ENCODE results near the gene CDKL1. TPM values are rescaled to one million over a fixed set of nuclear protein-coding genes. Genes with fewer than 3 reads are reported as not detected.

Gene CDKL1
- total and polyA plus RNA-seq, 8 donors = 12.0 to 22.2 (median 17.3) TPM

DNA sequence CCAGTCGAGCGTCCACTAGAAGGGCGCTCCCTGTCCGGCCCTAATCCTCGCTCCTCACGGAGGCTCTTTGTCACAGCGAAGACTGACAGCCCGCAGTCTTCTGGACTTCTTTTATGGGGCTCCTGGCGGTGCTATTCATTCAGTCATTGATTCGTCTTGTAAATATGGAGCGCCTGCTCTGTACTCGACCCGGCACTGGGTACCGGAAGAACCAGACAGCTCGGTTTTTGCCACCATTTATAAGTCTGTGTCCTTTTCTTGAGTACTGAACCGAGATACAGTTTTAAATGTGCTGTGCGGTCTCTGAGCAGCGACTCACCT lies 84.0 kb downstream of the CDKL1 start:
- ATAC-seq = peak; percentile 11
- intact Hi-C loops (cut with DNase I) = loop anchor here in 1 of 2 donors (10.0 kb wide), 1 partner anchor 222 kb away; the partner anchor contains the start of gene MAP4K5

DNA sequence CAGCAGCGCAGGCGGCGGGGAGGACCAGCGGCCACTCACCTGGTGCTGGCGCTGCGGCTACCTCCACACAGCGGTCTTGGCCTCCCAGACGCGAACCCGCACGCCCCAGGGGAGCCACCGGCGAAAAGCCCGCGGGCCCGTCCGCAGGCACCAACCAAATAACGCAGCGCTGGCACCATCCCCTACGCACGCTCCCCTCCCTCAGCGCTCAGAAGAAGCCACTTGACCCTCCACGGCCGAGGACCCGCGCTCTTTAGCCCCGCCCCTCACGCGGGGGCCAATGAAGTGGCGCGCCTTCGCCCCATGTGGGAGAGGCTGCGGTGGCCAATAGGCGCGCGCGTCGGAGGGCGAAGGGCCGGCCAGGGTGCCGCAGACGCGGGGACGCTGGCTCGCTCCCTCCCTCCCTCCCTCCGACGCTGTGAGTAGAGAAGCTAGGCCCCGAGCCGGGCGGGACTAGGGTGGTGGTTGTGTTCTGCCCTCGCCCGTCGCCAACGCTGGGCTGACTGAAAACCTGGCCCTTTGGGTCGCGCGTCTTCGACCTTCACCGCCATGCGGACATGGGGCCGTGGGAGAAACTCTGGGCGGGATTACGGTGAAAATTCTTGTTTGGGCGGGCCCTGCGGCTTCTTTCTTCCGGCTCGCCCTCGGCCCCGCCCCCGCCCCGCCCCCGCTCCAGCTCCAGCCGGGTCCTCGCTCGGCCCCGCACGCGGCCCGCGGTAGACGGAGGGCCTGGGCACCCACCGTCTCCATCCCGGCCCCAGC lies 84.5 kb downstream of the CDKL1 start, which contains the start of the genes DMAC2L and L2HGDH:
TSS of gene DMAC2L (plus strand) at position 353 of the 762 bp plus-strand sequence. CDS start 9,164 bp downstream, outside the sequence.
TSS of gene L2HGDH (minus strand) at position 258 of the 762 bp plus-strand sequence. CDS start at position 179, 79 bp downstream.
- Histone ChIP-seq H3K27ac (peak within 1 kb of the TSS; percentile 89 to 92), H3K4me1 (peaks cover 7 to 19% of the 10 kb centered on the region in 2 donors), H3K27me3 (no peaks in the 10 kb centered on the region), H3K9me3 (no peaks in the 10 kb centered on the region), H3K4me3 (peak within 1 kb of the TSS; percentile 69 to 89), H3K36me3 (no peaks in the 10 kb centered on the region)
- TF ChIP-seq, protein P1, sequence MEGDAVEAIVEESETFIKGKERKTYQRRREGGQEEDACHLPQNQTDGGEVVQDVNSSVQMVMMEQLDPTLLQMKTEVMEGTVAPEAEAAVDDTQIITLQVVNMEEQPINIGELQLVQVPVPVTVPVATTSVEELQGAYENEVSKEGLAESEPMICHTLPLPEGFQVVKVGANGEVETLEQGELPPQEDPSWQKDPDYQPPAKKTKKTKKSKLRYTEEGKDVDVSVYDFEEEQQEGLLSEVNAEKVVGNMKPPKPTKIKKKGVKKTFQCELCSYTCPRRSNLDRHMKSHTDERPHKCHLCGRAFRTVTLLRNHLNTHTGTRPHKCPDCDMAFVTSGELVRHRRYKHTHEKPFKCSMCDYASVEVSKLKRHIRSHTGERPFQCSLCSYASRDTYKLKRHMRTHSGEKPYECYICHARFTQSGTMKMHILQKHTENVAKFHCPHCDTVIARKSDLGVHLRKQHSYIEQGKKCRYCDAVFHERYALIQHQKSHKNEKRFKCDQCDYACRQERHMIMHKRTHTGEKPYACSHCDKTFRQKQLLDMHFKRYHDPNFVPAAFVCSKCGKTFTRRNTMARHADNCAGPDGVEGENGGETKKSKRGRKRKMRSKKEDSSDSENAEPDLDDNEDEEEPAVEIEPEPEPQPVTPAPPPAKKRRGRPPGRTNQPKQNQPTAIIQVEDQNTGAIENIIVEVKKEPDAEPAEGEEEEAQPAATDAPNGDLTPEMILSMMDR (IDR thresholded peaks at IDR 0.05) = peak in 1 of 2 donors; percentile 6
- ATAC-seq (peak; percentile 98), DNase-seq (peak; percentile 93 to 96 (median 94))
- intact Hi-C loops (cut with DNase I) = loop anchor here in 1 of 2 donors (10.0 kb wide), 1 partner anchor 223 kb away; the partner anchor contains the start of gene MAP4K5

More for the DNA sequence above, 84.0 kb downstream of the CDKL1 start:
- H3K36me3 ChIP-seq = no peaks in the 10 kb centered on the region
- no peak for DNase-seq
- H3K4me3 ChIP-seq = peak overlapping the region; percentile 69 to 89
- no peaks in the 10 kb centered on the region for H3K27me3 ChIP-seq
- H3K9me3 ChIP-seq = no peaks in the 10 kb centered on the region
- peaks cover 7 to 20% of the 10 kb centered on the region in 2 donors for H3K4me1 ChIP-seq
- TF ChIP-seq, protein P1 (IDR thresholded peaks at IDR 0.05) = no peak
- peak overlapping the region; percentile 89 to 92 for H3K27ac ChIP-seq

DNA sequence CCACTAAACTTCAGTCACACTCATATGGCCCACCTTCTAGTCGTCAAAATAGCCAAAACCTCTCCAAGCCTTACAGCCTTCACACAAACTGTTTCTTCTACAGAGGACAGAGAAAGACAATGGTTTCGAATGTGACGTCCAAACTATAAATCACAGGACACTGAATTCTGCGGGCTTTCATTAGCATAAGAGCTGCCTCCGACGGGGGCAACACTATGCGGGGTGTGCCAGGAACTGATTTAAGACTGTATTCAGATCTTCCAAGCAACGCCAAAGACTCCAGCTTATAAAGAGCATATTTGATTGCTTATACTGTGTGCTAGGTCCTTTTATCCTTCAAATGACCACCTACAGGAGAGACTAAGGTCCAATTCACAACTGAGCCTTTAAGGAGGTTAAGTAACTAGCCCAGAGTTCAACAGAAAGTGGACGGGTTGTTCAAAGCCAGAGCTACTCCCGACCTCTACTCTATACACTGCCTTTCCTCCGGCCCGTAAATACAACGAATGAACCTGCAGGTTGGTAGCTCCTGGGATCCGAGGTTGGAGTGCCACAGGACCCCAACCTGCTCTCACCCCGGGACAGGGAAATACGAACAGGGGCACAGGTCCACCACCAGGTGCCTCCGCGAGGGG lies 85.2 kb downstream of the CDKL1 start:
- intact Hi-C loops (cut with DNase I) = loop anchor here in 1 of 2 donors (10.0 kb wide), 1 partner anchor 223 kb away; the partner anchor contains the start of gene MAP4K5

DNA sequence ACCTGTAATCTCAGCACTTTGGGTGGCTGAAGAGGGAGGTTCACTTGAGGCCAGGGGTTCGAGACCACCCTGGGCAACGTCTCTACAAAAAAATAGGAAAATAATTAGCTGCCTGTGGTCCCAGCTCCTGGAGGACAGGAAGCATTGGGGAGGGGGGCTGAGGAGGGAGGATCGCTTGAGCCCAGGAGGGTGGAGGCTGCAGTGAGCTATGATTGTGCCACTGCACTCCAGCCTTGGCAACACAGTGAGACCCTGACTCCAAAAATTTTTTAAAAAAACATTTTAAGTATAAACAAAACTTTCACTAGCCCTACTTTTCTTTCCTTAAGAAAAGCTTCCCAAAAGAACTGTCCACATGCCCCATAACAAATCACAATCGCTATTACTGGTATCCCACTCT lies 86.2 kb downstream of the CDKL1 start:
- Histone ChIP-seq H3K9me3 (no peaks in the 10 kb centered on the region), H3K4me3 (no peak overlapping the region), H3K27ac (no peak overlapping the region), H3K4me1 (peaks cover 7 to 19% of the 10 kb centered on the region in 2 donors), H3K27me3 (no peaks in the 10 kb centered on the region), H3K36me3 (no peaks in the 10 kb centered on the region)
- DNase-seq = no peak
- TF ChIP-seq, protein P1 (IDR thresholded peaks at IDR 0.05) = no peak
- intact Hi-C loops (cut with DNase I) = loop anchor here in 1 of 2 donors (10.0 kb wide), 1 partner anchor 224 kb away; the partner anchor contains the start of gene MAP4K5
- no peak for ATAC-seq

More for the DNA sequence above, 85.2 kb downstream of the CDKL1 start:
- no peaks in the 10 kb centered on the region for H3K9me3 ChIP-seq
- peak overlapping the region; percentile 69 to 89 for H3K4me3 ChIP-seq
- no peaks in the 10 kb centered on the region for H3K27me3 ChIP-seq
- no peaks in the 10 kb centered on the region for H3K36me3 ChIP-seq
- H3K27ac ChIP-seq = peak overlapping the region; percentile 89 to 92
- H3K4me1 ChIP-seq = peaks cover 7 to 19% of the 10 kb centered on the region in 2 donors
- no peak for DNase-seq
- ATAC-seq = no peak
- TF ChIP-seq, protein P1 (IDR thresholded peaks at IDR 0.05) = peak in 1 of 2 donors; percentile 40
